WTC11 (cell line): Measurements from ENCODE around the gene ABL1. TPM values are rescaled to one million over a fixed set of nuclear protein-coding genes. Genes with fewer than 3 reads are reported as not detected.

Experiments
- ATAC-seq: fragments of 200-7000 bp; cut with Tn5 transposase; 2 replicates; pipeline ENCODE4 v1.10.0; 2021; ENCODE audit warnings: mild to moderate bottlenecking, moderate library complexity
- CTCF ChIA-PET: fragments of 300-600 bp; sonication (Branson Sonifier 250); formaldehyde crosslinking; loops from one replicate; lab custom pipeline; 2021; ENCODE audit warnings: antibody characterized with exemption; lab: Charles Lee
- POLR2A ChIA-PET: fragments of 350-600 bp; sonication (Branson Sonifier 250); formaldehyde crosslinking; loops from one replicate; lab custom pipeline; 2021; ENCODE audit warnings: antibody characterized with exemption; lab: Charles Lee
- DNase-seq: peaks from one replicate; pipeline ENCODE4 v3.0.0; 2021; ENCODE audit warnings: low spot score
- H3K27ac Mint-ChIP-seq: 2 replicates; pipeline ENCODE4 v1.8.0; 2021; ENCODE audit warnings: mixed read lengths
- H3K27me3 Mint-ChIP-seq: 2 replicates; pipeline ENCODE4 v1.8.0; 2021; ENCODE audit warnings: low read depth, mild to moderate bottlenecking, moderate library complexity, mixed read lengths
- H3K36me3 Mint-ChIP-seq: 2 replicates; pipeline ENCODE4 v1.8.0; 2021; ENCODE audit warnings: mixed read lengths
- H3K4me1 Mint-ChIP-seq: 2 replicates; pipeline ENCODE4 v1.8.0; 2022; ENCODE audit warnings: mixed read lengths
- H3K4me3 Mint-ChIP-seq: 2 replicates; pipeline ENCODE4 v1.8.0; 2021; ENCODE audit warnings: mild to moderate bottlenecking, moderate library complexity, mixed read lengths
- H3K9me3 Mint-ChIP-seq: 2 replicates; pipeline ENCODE4 v1.8.0; 2021; ENCODE audit warnings: mixed read lengths
- CREB1 ChIP-seq: sonication (generic); formaldehyde crosslinking; IDR thresholded peaks from 2 replicates; pipeline ENCODE4 v1.8.0; 2023; ENCODE audit warnings: mild to moderate bottlenecking, missing genetic modification reagents
- CREM ChIP-seq: sonication (generic); formaldehyde crosslinking; IDR thresholded peaks from 2 replicates; pipeline ENCODE4 v1.8.1; 2022; ENCODE audit warnings: mild to moderate bottlenecking, missing genetic modification reagents, moderate library complexity
- FOXK1 ChIP-seq: sonication (generic); formaldehyde crosslinking; IDR thresholded peaks from 2 replicates; pipeline ENCODE4 v1.8.0; 2022; ENCODE audit warnings: mild to moderate bottlenecking, moderate library complexity, missing genetic modification reagents
- FOXP1 ChIP-seq: sonication (generic); formaldehyde crosslinking; IDR thresholded peaks from 2 replicates; pipeline ENCODE4 v1.8.0; 2022; ENCODE audit warnings: missing genetic modification reagents, mild to moderate bottlenecking, moderate library complexity, borderline replicate concordance
- IRF1 ChIP-seq: sonication (generic); formaldehyde crosslinking; IDR thresholded peaks from 2 replicates; pipeline ENCODE4 v1.8.0; 2023; ENCODE audit warnings: missing genetic modification reagents
- JUN ChIP-seq: sonication (generic); formaldehyde crosslinking; IDR thresholded peaks from 2 replicates; pipeline ENCODE4 v1.8.0; 2023; ENCODE audit warnings: mild to moderate bottlenecking, missing genetic modification reagents
- MAX ChIP-seq: sonication (generic); formaldehyde crosslinking; IDR thresholded peaks from 2 replicates; pipeline ENCODE4 v1.8.0; 2022; ENCODE audit warnings: mild to moderate bottlenecking, missing genetic modification reagents
- MXD4 ChIP-seq: fragments of 250-450 bp; sonication (Bioruptor Pico); IDR thresholded peaks from 2 replicates; pipeline ENCODE4 v1.8.0; 2021; ENCODE audit warnings: mild to moderate bottlenecking, moderate library complexity, borderline replicate concordance
- MYBL2 ChIP-seq: sonication (generic); formaldehyde crosslinking; IDR thresholded peaks from 2 replicates; pipeline ENCODE4 v1.8.1; 2023; ENCODE audit warnings: mild to moderate bottlenecking, moderate library complexity, missing genetic modification reagents
- SOX15 ChIP-seq: fragments of 250-450 bp; sonication (Bioruptor Pico); IDR thresholded peaks from 2 replicates; pipeline ENCODE4 v1.9.0; 2021; ENCODE audit warnings: mild to moderate bottlenecking
- SP1 ChIP-seq: sonication (generic); formaldehyde crosslinking; conservative IDR thresholded peaks from 2 replicates; pipeline ENCODE4 v1.8.1; 2022; ENCODE audit warnings: missing genetic modification reagents
- ZMAT4 ChIP-seq: fragments of 250-450 bp; sonication (Bioruptor Pico); IDR thresholded peaks from 2 replicates; pipeline ENCODE4 v1.9.0; 2021; ENCODE audit warnings: mild to moderate bottlenecking
- ZNF263 ChIP-seq: sonication (generic); formaldehyde crosslinking; IDR thresholded peaks from 2 replicates; pipeline ENCODE4 v1.8.1; 2022; ENCODE audit warnings: low read depth, mild to moderate bottlenecking, moderate library complexity, missing genetic modification reagents
- ZNF281 ChIP-seq: sonication (generic); formaldehyde crosslinking; IDR thresholded peaks from 2 replicates; pipeline ENCODE4 v1.8.0; 2023; ENCODE audit warnings: mild to moderate bottlenecking, missing genetic modification reagents
- ZNF425 ChIP-seq: fragments of 250-450 bp; sonication (Bioruptor Pico); conservative IDR thresholded peaks from 2 replicates; pipeline ENCODE4 v1.9.0; 2021; ENCODE audit warnings: mild to moderate bottlenecking
- ZSCAN18 ChIP-seq: fragments of 250-450 bp; sonication (Bioruptor Pico); IDR thresholded peaks from 2 replicates; pipeline ENCODE4 v2.1.2; 2022; ENCODE audit warnings: mild to moderate bottlenecking, moderate library complexity
- total RNA-seq: library from RNA; stranded (reverse); gene quantifications from 3 replicates; pipeline ENCODE4 v1.2.3, GENCODE V29; 2021
- TF ChIP-seq, protein P1 (sequence below): fragments of 250-450 bp; sonication (Bioruptor Pico); IDR thresholded peaks from 2 replicates; pipeline ENCODE4 v1.9.0; 2021; ENCODE audit warnings: mild to moderate bottlenecking, borderline replicate concordance

Gene ABL1
- total RNA-seq, 1 experiment from 2014 or later = 104 TPM

DNA sequence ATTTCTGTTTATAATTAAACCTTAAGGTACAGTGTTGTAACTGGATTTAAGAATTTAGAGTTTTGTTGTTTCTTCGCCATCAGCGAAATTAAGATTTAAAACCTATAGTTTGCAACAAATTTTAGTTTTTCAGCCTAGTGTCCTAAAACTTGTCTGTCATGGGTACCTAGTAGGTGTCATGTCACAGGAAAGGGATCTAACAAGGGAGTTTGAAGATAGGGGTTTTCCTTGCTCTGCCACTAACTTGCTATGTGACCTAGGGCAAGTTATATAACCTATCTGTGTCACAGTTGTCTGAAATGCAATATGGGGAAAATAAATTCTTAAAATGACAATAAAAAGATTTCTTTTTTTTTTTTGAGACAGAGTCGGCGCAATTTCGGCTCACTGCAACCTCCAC is 9.2 kb upstream of the ABL1 start (continued):
- TF ChIP-seq, protein P1, sequence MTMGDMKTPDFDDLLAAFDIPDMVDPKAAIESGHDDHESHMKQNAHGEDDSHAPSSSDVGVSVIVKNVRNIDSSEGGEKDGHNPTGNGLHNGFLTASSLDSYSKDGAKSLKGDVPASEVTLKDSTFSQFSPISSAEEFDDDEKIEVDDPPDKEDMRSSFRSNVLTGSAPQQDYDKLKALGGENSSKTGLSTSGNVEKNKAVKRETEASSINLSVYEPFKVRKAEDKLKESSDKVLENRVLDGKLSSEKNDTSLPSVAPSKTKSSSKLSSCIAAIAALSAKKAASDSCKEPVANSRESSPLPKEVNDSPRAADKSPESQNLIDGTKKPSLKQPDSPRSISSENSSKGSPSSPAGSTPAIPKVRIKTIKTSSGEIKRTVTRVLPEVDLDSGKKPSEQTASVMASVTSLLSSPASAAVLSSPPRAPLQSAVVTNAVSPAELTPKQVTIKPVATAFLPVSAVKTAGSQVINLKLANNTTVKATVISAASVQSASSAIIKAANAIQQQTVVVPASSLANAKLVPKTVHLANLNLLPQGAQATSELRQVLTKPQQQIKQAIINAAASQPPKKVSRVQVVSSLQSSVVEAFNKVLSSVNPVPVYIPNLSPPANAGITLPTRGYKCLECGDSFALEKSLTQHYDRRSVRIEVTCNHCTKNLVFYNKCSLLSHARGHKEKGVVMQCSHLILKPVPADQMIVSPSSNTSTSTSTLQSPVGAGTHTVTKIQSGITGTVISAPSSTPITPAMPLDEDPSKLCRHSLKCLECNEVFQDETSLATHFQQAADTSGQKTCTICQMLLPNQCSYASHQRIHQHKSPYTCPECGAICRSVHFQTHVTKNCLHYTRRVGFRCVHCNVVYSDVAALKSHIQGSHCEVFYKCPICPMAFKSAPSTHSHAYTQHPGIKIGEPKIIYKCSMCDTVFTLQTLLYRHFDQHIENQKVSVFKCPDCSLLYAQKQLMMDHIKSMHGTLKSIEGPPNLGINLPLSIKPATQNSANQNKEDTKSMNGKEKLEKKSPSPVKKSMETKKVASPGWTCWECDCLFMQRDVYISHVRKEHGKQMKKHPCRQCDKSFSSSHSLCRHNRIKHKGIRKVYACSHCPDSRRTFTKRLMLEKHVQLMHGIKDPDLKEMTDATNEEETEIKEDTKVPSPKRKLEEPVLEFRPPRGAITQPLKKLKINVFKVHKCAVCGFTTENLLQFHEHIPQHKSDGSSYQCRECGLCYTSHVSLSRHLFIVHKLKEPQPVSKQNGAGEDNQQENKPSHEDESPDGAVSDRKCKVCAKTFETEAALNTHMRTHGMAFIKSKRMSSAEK (CRISPR knock-in tag) = no peak
- TF ChIP-seq ZNF425 (CRISPR knock-in tag) (no peak), SOX15 (CRISPR knock-in tag) (no peak), ZNF281 (CRISPR knock-in tag) (no peak), MXD4 (CRISPR knock-in tag) (no peak), CREM (no peak)

- ChIA-PET POLR2A (no interaction called here), CTCF (interaction anchor here (1.4 kb wide), 1 partner anchor 37 kb away, joined by 5 read pairs; no protein-coding TSS in a partner anchor)
- ATAC-seq = no peak
- no peak overlapping the region for H3K27ac Mint-ChIP-seq
- no peak overlapping the region for H3K4me3 Mint-ChIP-seq
- H3K27me3 Mint-ChIP-seq = no peaks in the 10 kb centered on the region
- H3K9me3 Mint-ChIP-seq = peaks cover 10% of the 10 kb centered on the region
- peaks cover 13% of the 10 kb centered on the region for H3K36me3 Mint-ChIP-seq
- no peak for DNase-seq
- TF ChIP-seq MAX (no peak), ZSCAN18 (CRISPR knock-in tag) (no peak), CREB1 (CRISPR knock-in tag) (no peak), MYBL2 (CRISPR knock-in tag) (no peak), FOXK1 (CRISPR knock-in tag) (no peak), FOXP1 (CRISPR knock-in tag) (no peak), SP1 (CRISPR knock-in tag) (no peak), ZNF263 (no peak), IRF1 (no peak), JUN (CRISPR knock-in tag) (no peak), ZMAT4 (CRISPR knock-in tag) (no peak)
- H3K4me1 Mint-ChIP-seq = peaks cover 58% of the 10 kb centered on the region
Measured at GRCh38 chr9:130829762-130830161, 5.3 kb upstream of the ABL1 start.
